ENCODE measurements around the gene TGDS. TPM values are rescaled to one million over a fixed set of nuclear protein-coding genes. Genes with fewer than 3 reads are reported as not detected.

TGDS gene
- total RNA-seq, 1 experiment from 2014 or later: 34.4 TPM

DNA sequence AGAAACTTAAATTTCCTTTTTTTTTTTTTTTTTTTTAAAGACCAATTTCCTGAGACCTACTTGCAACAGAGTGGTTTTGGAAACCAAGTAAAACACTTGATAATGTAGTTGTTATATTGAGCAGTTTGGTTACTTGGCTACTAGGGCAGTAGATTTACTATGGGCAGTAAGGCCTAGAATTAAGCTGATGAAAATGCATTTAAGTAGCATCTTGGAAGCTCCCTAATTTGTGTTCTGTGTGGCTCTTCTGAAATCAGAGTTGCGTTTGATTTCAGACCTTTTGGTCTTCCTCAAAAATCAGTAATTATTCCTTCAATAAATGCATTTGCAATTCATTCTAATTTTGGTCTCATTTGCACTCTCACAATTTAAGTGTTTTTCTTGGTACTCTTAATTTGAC, 6.5 kb upstream of the TGDS start:
- DNase-seq (ENCODE audit: low spot score): no peak
- in situ Hi-C loops (cut with HindIII; ENCODE audit: low sequenced_read_pairs): no loop called here

GRCh38 chr13:94601446-94602431, 5.8 kb upstream of the TGDS start, which contains the start of gene GPR180:
Gene GPR180 (plus strand): TSS chr13:94601857. CDS start chr13:94601928, 71 bp downstream.
- in situ Hi-C loops (cut with HindIII; ENCODE audit: low sequenced_read_pairs): no loop called here
- peak; percentile 100 for DNase-seq (ENCODE audit: low spot score)

DNA sequence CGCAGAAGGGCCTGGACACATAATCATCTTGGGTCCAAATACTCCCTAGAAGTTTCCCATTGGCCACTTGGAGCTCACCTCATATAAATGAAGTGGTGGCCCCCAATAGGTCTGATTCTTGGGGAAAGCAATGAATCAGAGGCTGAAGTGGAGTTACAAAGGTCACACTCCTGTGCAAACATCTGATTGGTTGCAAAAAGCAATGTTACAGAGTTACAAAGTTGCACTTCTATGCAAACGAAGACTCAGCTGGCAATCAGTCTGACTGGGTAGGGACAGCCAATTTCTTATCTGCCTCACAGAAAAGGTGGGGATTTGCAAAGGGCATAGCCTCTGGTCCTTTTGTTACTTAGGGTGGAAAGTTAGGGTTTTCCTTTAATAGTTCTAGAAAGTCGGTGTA, 3.9 kb upstream of the TGDS start:
- DNase-seq (ENCODE audit: low spot score): no peak
- in situ Hi-C loops (cut with HindIII; ENCODE audit: low sequenced_read_pairs): no loop called here

GRCh38 chr13:94598281-94598680, 2.3 kb upstream of the TGDS start:
- DNase-seq (ENCODE audit: low spot score): no peak
- in situ Hi-C loops (cut with HindIII; ENCODE audit: low sequenced_read_pairs): no loop called here

DNA sequence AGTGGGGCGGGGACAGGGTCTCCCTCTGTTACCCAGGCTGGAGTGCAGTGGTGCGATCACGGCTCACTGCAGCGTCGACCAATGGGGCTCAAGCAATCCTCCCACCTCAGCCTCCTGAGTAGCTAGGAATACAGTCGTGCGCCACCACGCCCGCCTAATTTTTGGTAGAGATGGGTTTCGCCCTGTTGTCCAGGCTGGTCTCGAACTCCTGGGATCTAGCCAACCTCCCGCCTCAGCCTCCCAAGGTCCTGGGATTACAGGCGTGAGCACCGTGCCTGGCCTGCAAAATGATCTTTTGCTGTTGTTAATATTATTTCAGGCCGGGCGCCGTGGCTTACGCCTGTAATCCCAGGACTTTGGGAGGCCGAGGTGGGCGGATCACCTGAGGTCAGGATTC, 621 bp upstream of the TGDS start:
- in situ Hi-C loops (cut with HindIII; ENCODE audit: low sequenced_read_pairs): no loop called here
- no peak for DNase-seq (ENCODE audit: low spot score)

DNA sequence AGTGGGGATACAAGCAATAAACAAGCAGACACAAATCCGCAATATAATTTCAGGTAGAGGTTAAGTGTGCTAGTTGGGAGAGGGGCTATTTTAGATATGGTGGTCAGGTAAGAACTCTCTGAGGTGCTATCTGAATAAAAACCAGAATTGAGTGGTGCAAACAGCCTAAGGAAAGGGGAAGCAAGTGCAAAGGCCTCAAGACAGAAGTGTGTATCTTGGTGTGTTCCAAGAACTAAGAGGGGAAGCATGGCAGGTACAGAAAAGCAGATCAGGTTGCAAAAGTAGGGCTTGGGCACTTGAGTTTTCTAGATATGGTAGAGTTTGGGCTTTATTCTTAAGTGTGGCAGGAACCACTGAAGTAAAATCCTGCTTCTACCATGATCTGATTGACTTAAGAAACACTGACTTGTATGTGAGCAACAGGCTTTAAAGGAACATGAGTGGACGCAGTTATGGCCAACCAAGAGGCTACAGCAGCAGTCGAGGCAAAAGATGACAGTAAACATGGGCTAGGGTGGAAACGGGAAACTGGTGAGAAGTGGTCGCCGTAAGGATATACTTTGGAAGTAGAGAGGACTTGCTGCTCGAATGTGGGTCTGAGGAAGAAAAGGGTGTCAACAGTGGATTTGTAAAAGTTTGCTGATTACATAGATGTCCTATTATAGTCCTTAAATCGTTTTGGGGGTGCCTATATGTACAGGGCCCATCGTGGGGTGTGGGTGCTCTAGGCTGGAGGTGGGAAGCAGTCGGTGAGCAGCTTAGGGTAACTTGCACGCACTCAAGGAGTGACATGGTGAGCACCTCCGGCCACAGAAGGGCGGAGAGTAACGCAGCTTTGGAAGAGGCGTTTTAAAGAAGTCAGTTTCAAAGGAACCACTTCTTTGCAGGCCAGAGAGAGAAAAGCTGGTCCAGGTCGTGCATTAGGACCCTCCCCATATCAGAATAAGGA, 677 bp downstream of the TGDS start:
- in situ Hi-C loops (cut with HindIII; ENCODE audit: low sequenced_read_pairs): no loop called here
- peak; percentile 61 for DNase-seq (ENCODE audit: low spot score)

- no peak for DNase-seq (ENCODE audit: low spot score)
- in situ Hi-C loops (cut with HindIII; ENCODE audit: low sequenced_read_pairs): no loop called here
Observed at GRCh38 chr13:94590744-94591143, 5.2 kb downstream of the TGDS start.

GRCh38 chr13:94588541-94588940, 7.4 kb downstream of the TGDS start:
- in situ Hi-C loops (cut with HindIII; ENCODE audit: low sequenced_read_pairs): no loop called here
- DNase-seq (ENCODE audit: low spot score): no peak

GRCh38 chr13:94586371-94586770, 9.6 kb downstream of the TGDS start:
- in situ Hi-C loops (cut with HindIII; ENCODE audit: low sequenced_read_pairs): no loop called here
- no peak for DNase-seq (ENCODE audit: low spot score)

- in situ Hi-C loops (cut with HindIII; ENCODE audit: low sequenced_read_pairs): no loop called here
- DNase-seq (ENCODE audit: low spot score): no peak
Observed at GRCh38 chr13:94585543-94586101, 10.3 kb downstream of the TGDS start.

DNA sequence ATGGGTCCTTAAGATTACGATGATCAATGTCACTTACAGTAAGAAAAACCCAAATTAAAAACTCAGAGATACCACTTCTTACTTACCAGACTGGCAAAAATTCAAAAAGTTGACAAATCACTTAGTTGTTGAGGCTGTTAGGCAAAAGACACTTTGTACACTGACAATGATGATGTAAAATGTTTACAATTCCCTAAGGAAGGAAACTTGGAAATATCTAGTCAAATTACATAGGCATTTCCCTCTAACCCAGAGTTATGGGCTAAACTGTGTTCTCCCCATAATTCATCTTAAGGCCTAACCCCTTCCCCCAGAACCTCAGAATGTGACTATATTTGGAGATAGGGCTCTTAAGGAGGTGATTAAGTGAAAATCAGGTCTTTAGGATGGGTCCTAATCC, 12.0 kb downstream of the TGDS start:
- no peak for DNase-seq (ENCODE audit: low spot score)
- in situ Hi-C loops (cut with HindIII; ENCODE audit: low sequenced_read_pairs): no loop called here

GRCh38 chr13:94579063-94579462, 16.9 kb downstream of the TGDS start:
- no peak for DNase-seq (ENCODE audit: low spot score)
- in situ Hi-C loops (cut with HindIII; ENCODE audit: low sequenced_read_pairs): no loop called here

DNA sequence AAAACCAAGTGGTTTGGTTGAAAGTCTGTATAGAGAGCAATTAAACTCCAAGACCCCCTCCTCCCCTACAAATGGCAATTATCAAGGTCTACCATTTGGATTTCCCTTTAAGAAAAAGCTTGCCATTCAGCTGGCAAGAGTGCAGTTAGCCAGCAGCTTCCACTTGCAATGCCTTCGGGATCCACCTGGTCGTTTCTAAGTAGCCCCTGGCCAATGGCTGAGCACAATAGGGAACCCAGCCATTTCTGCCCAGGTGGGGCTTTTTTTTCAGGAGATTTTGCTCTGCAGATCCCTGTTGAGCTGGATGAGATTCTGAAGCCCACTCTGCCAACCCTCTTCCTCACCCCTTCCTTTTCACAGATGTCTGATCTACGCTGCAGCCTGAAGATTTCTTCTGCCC, 26.3 kb downstream of the TGDS start:
- in situ Hi-C loops (cut with HindIII; ENCODE audit: low sequenced_read_pairs): no loop called here
- DNase-seq (ENCODE audit: low spot score): no peak

GRCh38 chr13:94568443-94568842, 27.5 kb downstream of the TGDS start:
- DNase-seq (ENCODE audit: low spot score): no peak
- in situ Hi-C loops (cut with HindIII; ENCODE audit: low sequenced_read_pairs): no loop called here

DNA sequence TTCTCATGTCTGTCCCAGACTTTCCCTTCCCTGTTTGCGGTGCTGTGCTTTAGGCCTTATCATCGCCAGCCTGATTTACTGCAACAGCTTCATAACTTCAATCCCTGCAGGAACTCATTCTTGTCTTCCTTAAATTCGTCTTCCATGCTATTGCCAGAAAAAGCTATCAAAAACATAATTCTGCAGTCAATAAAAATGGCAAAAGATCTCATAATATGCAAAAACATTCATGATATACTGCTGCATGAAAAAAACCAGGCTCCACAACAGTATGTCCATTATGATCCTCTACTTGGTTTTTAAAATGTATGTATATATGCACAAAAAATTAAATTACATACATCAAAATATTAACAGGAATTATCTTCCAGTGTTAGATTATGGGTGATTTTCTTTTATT, 28.4 kb downstream of the TGDS start:
- in situ Hi-C loops (cut with HindIII; ENCODE audit: low sequenced_read_pairs): no loop called here
- DNase-seq (ENCODE audit: low spot score): no peak

DNA sequence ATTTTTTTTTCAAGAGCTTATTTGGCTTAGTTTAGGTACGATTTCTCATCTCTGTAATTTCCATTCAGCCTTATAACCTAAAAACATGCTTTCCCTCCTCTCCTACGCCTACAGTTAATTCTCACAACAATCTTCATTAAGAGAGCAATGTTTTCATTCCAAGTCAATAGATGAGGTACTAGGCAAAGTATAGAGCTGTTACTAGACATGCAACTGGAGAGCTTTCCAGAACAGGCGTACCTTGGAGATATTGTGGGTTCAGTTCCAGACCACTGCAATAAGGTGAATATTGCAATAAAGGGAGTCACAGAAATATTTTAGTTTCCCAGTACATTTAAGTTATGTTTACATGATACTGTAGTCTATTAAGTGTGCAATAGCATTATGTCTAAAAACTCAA, 34.8 kb downstream of the TGDS start:
- DNase-seq (ENCODE audit: low spot score): no peak
- in situ Hi-C loops (cut with HindIII; ENCODE audit: low sequenced_read_pairs): no loop called here

- DNase-seq (ENCODE audit: low spot score): no peak
- in situ Hi-C loops (cut with HindIII; ENCODE audit: low sequenced_read_pairs): no loop called here
Observed at GRCh38 chr13:94560116-94560515, 35.8 kb downstream of the TGDS start.

DNA sequence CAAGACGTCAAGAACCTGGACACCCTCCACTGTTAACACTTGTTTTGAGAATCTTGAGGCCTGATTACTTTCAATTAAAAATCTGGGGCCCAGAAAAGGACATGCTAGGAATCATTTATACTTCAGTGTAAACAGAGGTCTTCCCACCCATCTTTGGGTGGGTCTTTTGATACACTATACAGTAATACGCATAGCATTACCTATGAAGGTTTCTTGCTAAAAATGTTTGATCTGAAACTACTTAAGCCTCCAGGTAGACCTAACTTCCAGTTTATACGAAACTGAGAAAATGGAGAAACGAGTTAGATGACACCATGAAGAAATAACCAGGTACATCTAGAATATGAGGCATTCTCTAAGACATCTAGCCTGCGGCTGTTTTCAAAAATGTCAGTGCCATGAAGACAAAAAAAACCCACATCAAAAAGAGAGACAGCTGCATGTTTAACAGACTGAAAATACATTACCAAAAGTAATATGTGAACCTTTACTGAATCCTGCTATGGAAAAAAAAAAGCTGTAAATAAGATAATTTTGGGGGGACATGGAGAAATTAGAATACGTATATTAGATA, 36.6 kb downstream of the TGDS start:
- in situ Hi-C loops (cut with HindIII; ENCODE audit: low sequenced_read_pairs): no loop called here
- DNase-seq (ENCODE audit: low spot score): no peak

- in situ Hi-C loops (cut with HindIII; ENCODE audit: low sequenced_read_pairs): no loop called here
- no peak for DNase-seq (ENCODE audit: low spot score)
Observed at GRCh38 chr13:94558716-94559115, 37.2 kb downstream of the TGDS start.

Measured in G401 (cell line).